ENCODE data around the gene ZNF605. TPM values are rescaled to one million over a fixed set of nuclear protein-coding genes. Genes with fewer than 3 reads are reported as not detected.

ZNF605 gene
- total and polyA plus RNA-seq, 2 donors (not counting 1 experiment from before 2014, with no cell fraction given), result 6.0 to 21.7 TPM

DNA sequence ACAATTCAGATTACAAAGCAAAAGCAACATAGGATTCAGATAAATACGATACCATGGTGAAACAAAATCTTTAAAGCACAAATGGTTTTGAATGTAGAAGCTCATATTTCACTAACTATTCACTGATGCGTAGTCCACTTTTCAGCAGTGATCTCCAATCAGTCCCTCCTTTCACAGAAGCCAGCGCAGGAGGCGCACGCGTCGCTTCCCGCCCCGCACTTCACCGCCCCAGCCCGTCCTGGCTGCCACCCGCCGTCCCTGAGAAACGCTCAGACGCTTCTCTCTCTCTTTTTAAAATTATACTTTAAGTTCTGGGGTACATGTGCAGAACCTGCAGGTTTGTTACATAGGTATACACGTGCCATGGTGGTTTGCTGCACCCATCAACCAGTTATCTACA is 48.9 kb downstream of the ZNF605 start:
- no peak overlapping the region for H2AFZ ChIP-seq (ENCODE audit: insufficient read depth, low read depth, low read length, poor library complexity, severe bottlenecking)
- CTCF ChIA-PET, result no interaction called here
- H3K9me3 ChIP-seq (ENCODE audit: control extremely low read depth in 1 of 3, control insufficient read depth in 2 of 3, insufficient read depth in 1 of 3, low read length in 2 of 3), result peaks cover 4 to 60% (median 16%) of the 10 kb centered on the region in 3 donors
- intact Hi-C loops (cut with micrococcal nuclease), result no loop called here
- H3K27ac ChIP-seq (ENCODE audit: low read length in 2 of 2), result no peak overlapping the region
- peak overlapping the region; percentile 59 for H3K4me3 Mint-ChIP-seq
- peaks cover 14% of the 10 kb centered on the region for H3K4me1 Mint-ChIP-seq
- no peak overlapping the region for H3K4me2 ChIP-seq (replicated peaks; ENCODE audit: low read depth, low read length, poor library complexity, severe bottlenecking)
- H3K27me3 Mint-ChIP-seq, result peaks cover 4% of the 10 kb centered on the region
- H3K27ac Mint-ChIP-seq, result peak overlapping the region; percentile 32
- peaks cover 0 to 8% (median 2%) of the 10 kb centered on the region in 4 experiments for H3K27me3 ChIP-seq (replicated peaks in 1 of 4; ENCODE audit: control extremely low read depth in 1 of 4, control insufficient read depth in 3 of 4, insufficient read depth in 4 of 4, low read length in 3 of 4)
- H3K4me3 ChIP-seq (ENCODE audit: control extremely low read depth in 1 of 5, extremely low read depth in 1 of 5, insufficient read depth in 1 of 5, low read depth in 2 of 5, low read length in 4 of 5), result no peak overlapping the region
- peaks cover 5 to 24% of the 10 kb centered on the region in 2 donors for H3K4me1 ChIP-seq (ENCODE audit: control insufficient read depth in 2 of 2, insufficient read depth in 2 of 2, low read length in 2 of 2)
- TF ChIP-seq EZH2 (IDR thresholded peaks at IDR 0.05; ENCODE audit: borderline replicate concordance, insufficient read depth, low read depth, low read length, poor library complexity, severe bottlenecking), result no peak
- TF ChIP-seq, protein P1, sequence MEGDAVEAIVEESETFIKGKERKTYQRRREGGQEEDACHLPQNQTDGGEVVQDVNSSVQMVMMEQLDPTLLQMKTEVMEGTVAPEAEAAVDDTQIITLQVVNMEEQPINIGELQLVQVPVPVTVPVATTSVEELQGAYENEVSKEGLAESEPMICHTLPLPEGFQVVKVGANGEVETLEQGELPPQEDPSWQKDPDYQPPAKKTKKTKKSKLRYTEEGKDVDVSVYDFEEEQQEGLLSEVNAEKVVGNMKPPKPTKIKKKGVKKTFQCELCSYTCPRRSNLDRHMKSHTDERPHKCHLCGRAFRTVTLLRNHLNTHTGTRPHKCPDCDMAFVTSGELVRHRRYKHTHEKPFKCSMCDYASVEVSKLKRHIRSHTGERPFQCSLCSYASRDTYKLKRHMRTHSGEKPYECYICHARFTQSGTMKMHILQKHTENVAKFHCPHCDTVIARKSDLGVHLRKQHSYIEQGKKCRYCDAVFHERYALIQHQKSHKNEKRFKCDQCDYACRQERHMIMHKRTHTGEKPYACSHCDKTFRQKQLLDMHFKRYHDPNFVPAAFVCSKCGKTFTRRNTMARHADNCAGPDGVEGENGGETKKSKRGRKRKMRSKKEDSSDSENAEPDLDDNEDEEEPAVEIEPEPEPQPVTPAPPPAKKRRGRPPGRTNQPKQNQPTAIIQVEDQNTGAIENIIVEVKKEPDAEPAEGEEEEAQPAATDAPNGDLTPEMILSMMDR (IDR thresholded peaks at IDR 0.05), result no peak
- POLR2A ChIA-PET, result no interaction called here
- no peaks in the 10 kb centered on the region for H4K20me1 ChIP-seq (ENCODE audit: control insufficient read depth, insufficient read depth, low read length, poor library complexity, severe bottlenecking)
- DNase-seq, result peak; percentile 28
- ATAC-seq (ENCODE audit: low read depth), result no peak
- no peaks in the 10 kb centered on the region for H3K36me3 ChIP-seq (replicated peaks in 1 of 2; ENCODE audit: control extremely low read depth in 1 of 2, control insufficient read depth in 1 of 2, extremely low read depth in 1 of 2, insufficient read depth in 2 of 2, low read length in 1 of 2)
- 65% methylated on average over 9 of the region's 16 CpGs for WGBS (ENCODE audit: insufficient coverage)
- H3K79me2 ChIP-seq (ENCODE audit: control insufficient read depth, insufficient read depth, low read length), result no peaks in the 10 kb centered on the region
- H3K9ac ChIP-seq (ENCODE audit: low read length), result no peak overlapping the region
- peaks cover 9% of the 10 kb centered on the region for H3K9me3 Mint-ChIP-seq (ENCODE audit: insufficient read depth)

DNA sequence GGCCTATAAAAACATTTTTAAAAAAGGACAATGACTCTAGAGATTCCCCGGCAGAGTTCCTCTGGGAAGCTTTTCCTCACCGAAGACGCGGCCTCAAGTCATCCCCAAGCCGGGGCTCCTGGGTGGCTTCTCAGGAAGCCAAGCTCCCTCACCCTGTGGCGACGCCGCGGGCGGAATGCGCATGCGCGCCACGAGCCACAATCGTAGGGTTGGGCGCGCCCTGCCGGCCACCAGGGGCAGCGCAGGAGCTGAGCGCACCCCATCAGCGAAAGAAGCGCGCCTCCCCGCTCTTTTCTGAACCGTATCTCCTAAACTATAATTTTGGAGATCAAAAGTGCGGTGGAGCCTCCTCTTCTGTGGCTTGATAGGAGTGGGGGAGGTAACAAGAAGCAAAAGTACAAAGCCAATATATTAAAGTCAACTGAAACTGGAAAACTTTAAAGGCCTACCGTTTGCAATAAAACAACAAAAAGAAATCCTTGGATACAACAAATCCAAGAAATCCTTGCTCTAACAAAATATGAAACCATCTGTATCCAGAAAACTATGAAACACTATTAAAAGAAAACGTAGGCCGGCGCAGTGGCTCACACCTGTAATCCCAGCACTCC is 51.3 kb downstream of the ZNF605 start:
- H3K4me3 Mint-ChIP-seq, result peak overlapping the region; percentile 47
- no peaks in the 10 kb centered on the region for H3K79me2 ChIP-seq (ENCODE audit: control insufficient read depth, insufficient read depth, low read length)
- H3K27ac ChIP-seq (ENCODE audit: low read length in 2 of 2), result no peak overlapping the region
- peak overlapping the region in 1 of 5 experiments; percentile 15 for H3K4me3 ChIP-seq (ENCODE audit: control extremely low read depth in 1 of 5, extremely low read depth in 1 of 5, insufficient read depth in 1 of 5, low read depth in 2 of 5, low read length in 4 of 5)
- no peaks in the 10 kb centered on the region for H4K20me1 ChIP-seq (ENCODE audit: control insufficient read depth, insufficient read depth, low read length, poor library complexity, severe bottlenecking)
- CTCF ChIA-PET, result interaction anchor here (0.7 to 1.6 kb wide), 13 partner anchors 12 to 150 kb away, joined by 3 to 6 read pairs (median 3); partner anchors contain the start of genes GOLGA3 and ZNF605
- peaks cover 4% of the 10 kb centered on the region for H3K27me3 Mint-ChIP-seq
- peak overlapping the region; percentile 37 for H3K27ac Mint-ChIP-seq
- TF ChIP-seq, protein P1 (IDR thresholded peaks at IDR 0.05), result peak; percentile 86
- no peak for TF ChIP-seq EZH2 (IDR thresholded peaks at IDR 0.05; ENCODE audit: borderline replicate concordance, insufficient read depth, low read depth, low read length, poor library complexity, severe bottlenecking)
- no peaks in the 10 kb centered on the region for H3K36me3 ChIP-seq (replicated peaks in 1 of 2; ENCODE audit: control extremely low read depth in 1 of 2, control insufficient read depth in 1 of 2, extremely low read depth in 1 of 2, insufficient read depth in 2 of 2, low read length in 1 of 2)
- ATAC-seq (ENCODE audit: low read depth) (peak; percentile 19), DNase-seq (peak; percentile 84)
- WGBS (ENCODE audit: insufficient coverage), result 13% methylated on average over 24 of the region's 30 CpGs
- H3K4me2 ChIP-seq (replicated peaks; ENCODE audit: low read depth, low read length, poor library complexity, severe bottlenecking), result peak overlapping the region; percentile 58
- H3K4me1 Mint-ChIP-seq, result peaks cover 11% of the 10 kb centered on the region
- intact Hi-C loops (cut with micrococcal nuclease), result loop anchor here (1.0 kb wide), 2 partner anchors 18 to 175 kb away; partner anchors contain the start of genes CHFR and ZNF140
- POLR2A ChIA-PET, result no interaction called here
- H3K9me3 Mint-ChIP-seq (ENCODE audit: insufficient read depth), result no peaks in the 10 kb centered on the region
- no peak overlapping the region for H3K9ac ChIP-seq (ENCODE audit: low read length)
- H3K27me3 ChIP-seq (replicated peaks in 1 of 4; ENCODE audit: control extremely low read depth in 1 of 4, control insufficient read depth in 3 of 4, insufficient read depth in 4 of 4, low read length in 3 of 4), result peaks cover 0 to 8% (median 2%) of the 10 kb centered on the region in 4 experiments
- H2AFZ ChIP-seq (ENCODE audit: insufficient read depth, low read depth, low read length, poor library complexity, severe bottlenecking), result peak overlapping the region; percentile 40
- peaks cover 4 to 52% (median 6%) of the 10 kb centered on the region in 3 donors for H3K9me3 ChIP-seq (ENCODE audit: control extremely low read depth in 1 of 3, control insufficient read depth in 2 of 3, insufficient read depth in 1 of 3, low read length in 2 of 3)
- peaks cover 5 to 24% of the 10 kb centered on the region in 2 donors for H3K4me1 ChIP-seq (ENCODE audit: control insufficient read depth in 2 of 2, insufficient read depth in 2 of 2, low read length in 2 of 2)

Data from B cell (primary cell).